Vagina (tissue), 2 donors: Measurements from ENCODE around the gene ARHGAP8. TPM values are rescaled to one million over a fixed set of nuclear protein-coding genes. Genes with fewer than 3 reads are reported as not detected.

Experiments used
- DNase-seq, 2 donors: peaks; one replicate each; pipeline ENCODE4 v3.0.0-alpha.2; 2017; ENCODE audit errors: extremely low spot score in 2 of 2
- H3K27ac ChIP-seq: fragments of 200-600 bp; sonication (generic); one replicate; pipeline ENCODE4 v1.5.1; 2019
- H3K27me3 ChIP-seq: fragments of 200-600 bp; sonication (generic); one replicate; pipeline ENCODE4 v1.5.1; 2019
- H3K36me3 ChIP-seq, 2 donors: fragments of 200-600 bp; sonication (generic); one replicate each; pipeline ENCODE4 v1.5.1; 2017 to 2019
- H3K4me1 ChIP-seq: fragments of 200-600 bp; sonication (generic); one replicate; pipeline ENCODE4 v1.5.1; 2019
- H3K4me3 ChIP-seq, 2 donors: fragments of 200-600 bp; sonication (generic); 1 replicate in 1 of 2; 2 replicates in 1 of 2; pipeline ENCODE4 v1.5.1; 2016 to 2019
- H3K9me3 ChIP-seq: fragments of 200-600 bp; sonication (generic); one replicate; pipeline ENCODE4 v1.5.1; 2019
- CTCF ChIP-seq, 3 experiments: fragments of 450-650 bp in 2 of 3; fragments of 200-600 bp in 1 of 3; sonication (generic) in 1 of 3; IDR thresholded peaks; one replicate each; pipeline ENCODE4 v1.5.1; 2017 to 2019; ENCODE audit warnings: antibody characterized with exemption in 3 of 3, mild to moderate bottlenecking in 2 of 3, moderate library complexity in 2 of 3
- POLR2A ChIP-seq, 2 donors: fragments of 450-650 bp; IDR thresholded peaks; one replicate each; pipeline ENCODE4 v1.6.1; 2017; ENCODE audit warnings: antibody characterized with exemption in 2 of 2, mild to moderate bottlenecking in 2 of 2, moderate library complexity in 2 of 2
- POLR2AphosphoS5 ChIP-seq, 2 donors: sonication (generic); formaldehyde crosslinking; IDR thresholded peaks; one replicate each; pipeline ENCODE4 v1.9.0; 2017; ENCODE audit warnings: antibody characterized with exemption in 2 of 2, mild to moderate bottlenecking in 2 of 2, low read depth in 1 of 2; ENCODE audit not compliant: insufficient read depth in 1 of 2
- intact Hi-C: fragments of 100-400 bp; cut with DNase I; formaldehyde crosslinking; loops from one replicate; pipeline ENCODE4 v1.15.1; 2023
- total RNA-seq: library from RNA; depleted of rRNA; stranded (reverse); fragments of >200 nt; gene quantifications from one replicate; pipeline ENCODE4 v1.2.3, GENCODE V29; 2016

The ARHGAP8 gene
- total RNA-seq, 1 donor from 2014 or later = 9.3 TPM

- no peak overlapping the region for H3K4me3 ChIP-seq
These were observed 130.0 kb downstream of the ARHGAP8 start for GRCh38 chr22:44882226-44882905.

GRCh38 chr22:44883011-44883421 lies 130.6 kb downstream of the ARHGAP8 start:
- intact Hi-C loops = no loop called here
- H3K36me3 ChIP-seq = peaks cover 0 to 6% of the 10 kb centered on the region in 2 donors
- no peaks in the 10 kb centered on the region for H3K9me3 ChIP-seq
- TF ChIP-seq CTCF (IDR thresholded peaks at IDR 0.05) (no peak), POLR2AphosphoS5 (IDR thresholded peaks at IDR 0.05; ENCODE audit: insufficient read depth in 1 of 2, low read depth in 1 of 2) (no peak), POLR2A (IDR thresholded peaks at IDR 0.05) (no peak)
- H3K4me1 ChIP-seq = no peaks in the 10 kb centered on the region
- no peak overlapping the region for H3K4me3 ChIP-seq
- DNase-seq = no peak
- no peaks in the 10 kb centered on the region for H3K27me3 ChIP-seq
- no peak overlapping the region for H3K27ac ChIP-seq

More at GRCh38 chr22:44882226-44882905, 130.0 kb downstream of the ARHGAP8 start:
- Histone ChIP-seq H3K27me3 (no peaks in the 10 kb centered on the region), H3K27ac (no peak overlapping the region), H3K9me3 (no peaks in the 10 kb centered on the region), H3K36me3 (peaks cover 0 to 6% of the 10 kb centered on the region in 2 donors), H3K4me1 (no peaks in the 10 kb centered on the region)
- DNase-seq = no peak
- intact Hi-C loops = no loop called here
- TF ChIP-seq CTCF (IDR thresholded peaks at IDR 0.05) = no peak
- no peak for TF ChIP-seq POLR2A (IDR thresholded peaks at IDR 0.05)
- no peak for TF ChIP-seq POLR2AphosphoS5 (IDR thresholded peaks at IDR 0.05; ENCODE audit: insufficient read depth in 1 of 2, low read depth in 1 of 2)

- Histone ChIP-seq H3K4me3 (no peak overlapping the region), H3K4me1 (no peaks in the 10 kb centered on the region), H3K36me3 (peaks cover 0 to 6% of the 10 kb centered on the region in 2 donors), H3K9me3 (no peaks in the 10 kb centered on the region), H3K27me3 (no peaks in the 10 kb centered on the region), H3K27ac (no peak overlapping the region)
- TF ChIP-seq POLR2AphosphoS5 (IDR thresholded peaks at IDR 0.05; ENCODE audit: insufficient read depth in 1 of 2, low read depth in 1 of 2) (no peak), CTCF (IDR thresholded peaks at IDR 0.05) (no peak), POLR2A (IDR thresholded peaks at IDR 0.05) (no peak)
- DNase-seq = no peak
- intact Hi-C loops = no loop called here
These were observed 132.2 kb downstream of the ARHGAP8 start for GRCh38 chr22:44884562-44884961.

- no peak for DNase-seq
- peaks cover 0 to 6% of the 10 kb centered on the region in 2 donors for H3K36me3 ChIP-seq
- TF ChIP-seq POLR2AphosphoS5 (IDR thresholded peaks at IDR 0.05; ENCODE audit: insufficient read depth in 1 of 2, low read depth in 1 of 2) = no peak
- TF ChIP-seq CTCF (IDR thresholded peaks at IDR 0.05) = no peak
- no peak for TF ChIP-seq POLR2A (IDR thresholded peaks at IDR 0.05)
- H3K27me3 ChIP-seq = no peaks in the 10 kb centered on the region
- no peak overlapping the region for H3K27ac ChIP-seq
- no peak overlapping the region for H3K4me3 ChIP-seq
- no peaks in the 10 kb centered on the region for H3K4me1 ChIP-seq
- no peaks in the 10 kb centered on the region for H3K9me3 ChIP-seq
- intact Hi-C loops = no loop called here
These were observed 132.8 kb downstream of the ARHGAP8 start for GRCh38 chr22:44884968-44885805.
